ENCODE results near the gene LEF1.

GRCh38 chr4:108024878-108025165 lies 143.9 kb downstream of the LEF1 start:
- no peak for TF ChIP-seq POLR2AphosphoS5 (IDR thresholded peaks at IDR 0.05)
- TF ChIP-seq CTCF (IDR thresholded peaks at IDR 0.05) = no peak

Data from prostate gland (tissue), 2 donors.